ENCODE measurements around the gene PCDHA12. TPM values are rescaled to one million over a fixed set of nuclear protein-coding genes. Genes with fewer than 3 reads are reported as not detected.
"Not testable (repeated sequence)": the region's sequence is repeated elsewhere in the genome, so short reads cannot be mapped to it uniquely, and the experiment has no call there.

The PCDHA12 gene
- total and polyA plus RNA-seq, 10 donors, result 0.06 to 0.79 (median 0.22) TPM; not detected in 5

- WGBS, 5 donors, result 48 to 65% (median 53%) methylated on average over 53 to 87 of the region's 87 CpGs; no CpG with 5 or more reads in 1 of the 5 donors
- Histone ChIP-seq H3K4me1 (no peaks in the 10 kb centered on the region), H3K9me3 (peaks cover 0 to 53% (median 33%) of the 10 kb centered on the region in 8 donors), H3K36me3 (no peaks in the 10 kb centered on the region), H3K4me3 (no peak overlapping the region), H3K27ac (no peak overlapping the region), H3K27me3 (replicated peaks in 1 of 7) (peaks cover 0 to 87% (median 5%) of the 10 kb centered on the region in 7 donors)
- TF ChIP-seq POLR2A (IDR thresholded peaks at IDR 0.05) (no peak), POLR2AphosphoS5 (IDR thresholded peaks at IDR 0.05) (no peak), CTCF (IDR thresholded peaks at IDR 0.05 in 8 of 11, conservative IDR thresholded peaks at IDR 0.05 in 3 of 11) (no peak)
- peak; percentile 69 for DNase-seq
- intact Hi-C loops (cut with DNase I; ENCODE audit: low total_unique reads), result no loop called here
Observed at GRCh38 chr5:140842798-140843733, 32.0 kb upstream of the PCDHA12 start.

GRCh38 chr5:140848139-140849102 is 26.7 kb upstream of the PCDHA12 start, which contains the start of gene PCDHA9:
PCDHA9 (plus strand) TSS chr5:140848382; CDS start chr5:140848496, 114 bp downstream.
- WGBS, 5 donors, result 21 to 30% (median 28%) methylated on average over 15 to 46 of the region's 48 CpGs; no CpG with 5 or more reads in 1 of the 5 donors

GRCh38 chr5:140849831-140850634 is 25.1 kb upstream of the PCDHA12 start:
- peaks cover 0 to 76% (median 10%) of the 10 kb centered on the region in 7 donors for H3K27me3 ChIP-seq (replicated peaks in 1 of 7)
- WGBS, 5 donors, result 44 to 61% (median 54%) methylated on average over 53 to 101 of the region's 101 CpGs; no CpG with 5 or more reads in 1 of the 5 donors
- DNase-seq; H3K4me3 ChIP-seq; H3K27ac ChIP-seq; intact Hi-C loops (cut with DNase I; ENCODE audit: low total_unique reads); H3K4me1 ChIP-seq; H3K36me3 ChIP-seq: not testable (repeated sequence)
- H3K9me3 ChIP-seq, result peaks cover 0 to 52% (median 20%) of the 10 kb centered on the region in 8 donors

More at GRCh38 chr5:140848139-140849102, 26.7 kb upstream of the PCDHA12 start, which contains the start of gene PCDHA9:
- intact Hi-C loops (cut with DNase I; ENCODE audit: low total_unique reads); H3K4me1 ChIP-seq; H3K36me3 ChIP-seq; DNase-seq; H3K27ac ChIP-seq: not testable (repeated sequence)
- H3K27me3 ChIP-seq (replicated peaks in 1 of 7), result peaks cover 0 to 79% (median 9%) of the 10 kb centered on the region in 7 donors
- peaks cover 0 to 57% (median 19%) of the 10 kb centered on the region in 8 donors for H3K9me3 ChIP-seq
- peak within 1 kb of the TSS in 1 of 8 donors; percentile 9 for H3K4me3 ChIP-seq

GRCh38 chr5:140855772-140856674 is 19.1 kb upstream of the PCDHA12 start, which contains the start of gene PCDHA10:
PCDHA10 (plus strand) TSS chr5:140855897; CDS start chr5:140856049, 152 bp downstream.
- Histone ChIP-seq H3K27me3 (replicated peaks in 1 of 7) (peaks cover 0 to 64% (median 6%) of the 10 kb centered on the region in 7 donors), H3K4me1 (no peaks in the 10 kb centered on the region), H3K9me3 (peaks cover 0 to 62% (median 37%) of the 10 kb centered on the region in 8 donors), H3K36me3 (no peaks in the 10 kb centered on the region), H3K4me3 (peak within 1 kb of the TSS in 2 of 8 donors; percentile 27 to 43), H3K27ac (no peak within 1 kb of the TSS)
- TF ChIP-seq CTCF (IDR thresholded peaks at IDR 0.05 in 8 of 11, conservative IDR thresholded peaks at IDR 0.05 in 3 of 11) (peak in 1 of 11 experiments; percentile 25), POLR2A (IDR thresholded peaks at IDR 0.05) (no peak), POLR2AphosphoS5 (IDR thresholded peaks at IDR 0.05) (no peak)
- DNase-seq, result no peak
- 24 to 37% (median 29%) methylated on average over 37 to 44 of the region's 44 CpGs; no CpG with 5 or more reads in 1 of the 5 donors for WGBS, 5 donors
- intact Hi-C loops (cut with DNase I; ENCODE audit: low total_unique reads), result no loop called here

All from spleen (tissue), 11 donors.